ENCODE results near the gene ALDH4A1.

DNA sequence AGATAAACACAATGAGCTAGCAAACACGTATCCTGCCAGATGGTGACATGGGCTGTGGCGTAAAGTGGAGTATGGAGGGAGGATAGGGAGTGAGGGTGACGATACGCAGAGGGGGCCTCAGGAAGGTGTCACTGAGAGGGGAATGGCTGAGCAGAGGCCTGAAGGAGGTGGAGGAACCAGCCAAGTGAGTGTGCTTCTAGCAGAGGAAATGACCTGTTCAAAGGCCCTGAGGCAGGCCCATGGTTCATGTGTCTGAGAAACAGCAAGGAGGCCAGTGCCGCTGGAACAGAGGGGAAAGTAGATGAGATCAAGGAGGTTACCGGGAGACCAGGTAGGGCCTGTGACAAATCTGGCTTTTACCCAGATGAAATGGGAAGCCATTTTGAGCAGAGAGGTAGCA, 78.9 kb downstream of the ALDH4A1 start:
- TF ChIP-seq POLR2AphosphoS5 (IDR thresholded peaks at IDR 0.05): no peak
- TF ChIP-seq, protein P1, sequence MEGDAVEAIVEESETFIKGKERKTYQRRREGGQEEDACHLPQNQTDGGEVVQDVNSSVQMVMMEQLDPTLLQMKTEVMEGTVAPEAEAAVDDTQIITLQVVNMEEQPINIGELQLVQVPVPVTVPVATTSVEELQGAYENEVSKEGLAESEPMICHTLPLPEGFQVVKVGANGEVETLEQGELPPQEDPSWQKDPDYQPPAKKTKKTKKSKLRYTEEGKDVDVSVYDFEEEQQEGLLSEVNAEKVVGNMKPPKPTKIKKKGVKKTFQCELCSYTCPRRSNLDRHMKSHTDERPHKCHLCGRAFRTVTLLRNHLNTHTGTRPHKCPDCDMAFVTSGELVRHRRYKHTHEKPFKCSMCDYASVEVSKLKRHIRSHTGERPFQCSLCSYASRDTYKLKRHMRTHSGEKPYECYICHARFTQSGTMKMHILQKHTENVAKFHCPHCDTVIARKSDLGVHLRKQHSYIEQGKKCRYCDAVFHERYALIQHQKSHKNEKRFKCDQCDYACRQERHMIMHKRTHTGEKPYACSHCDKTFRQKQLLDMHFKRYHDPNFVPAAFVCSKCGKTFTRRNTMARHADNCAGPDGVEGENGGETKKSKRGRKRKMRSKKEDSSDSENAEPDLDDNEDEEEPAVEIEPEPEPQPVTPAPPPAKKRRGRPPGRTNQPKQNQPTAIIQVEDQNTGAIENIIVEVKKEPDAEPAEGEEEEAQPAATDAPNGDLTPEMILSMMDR (IDR thresholded peaks at IDR 0.05): no peak

All from gastroesophageal sphincter (tissue), 3 donors.